HG02943 (cell line): Measurements from ENCODE around the gene GSTM4.

Source experiments
- ATAC-seq: cut with Tn5 transposase; IDR thresholded peaks from one replicate; pipeline ENCODE4 v1.9.1; 2021; ENCODE audit warnings: mild to moderate bottlenecking, low read depth, moderate library complexity; ENCODE audit not compliant: unreplicated experiment

The GSTM4 gene

DNA sequence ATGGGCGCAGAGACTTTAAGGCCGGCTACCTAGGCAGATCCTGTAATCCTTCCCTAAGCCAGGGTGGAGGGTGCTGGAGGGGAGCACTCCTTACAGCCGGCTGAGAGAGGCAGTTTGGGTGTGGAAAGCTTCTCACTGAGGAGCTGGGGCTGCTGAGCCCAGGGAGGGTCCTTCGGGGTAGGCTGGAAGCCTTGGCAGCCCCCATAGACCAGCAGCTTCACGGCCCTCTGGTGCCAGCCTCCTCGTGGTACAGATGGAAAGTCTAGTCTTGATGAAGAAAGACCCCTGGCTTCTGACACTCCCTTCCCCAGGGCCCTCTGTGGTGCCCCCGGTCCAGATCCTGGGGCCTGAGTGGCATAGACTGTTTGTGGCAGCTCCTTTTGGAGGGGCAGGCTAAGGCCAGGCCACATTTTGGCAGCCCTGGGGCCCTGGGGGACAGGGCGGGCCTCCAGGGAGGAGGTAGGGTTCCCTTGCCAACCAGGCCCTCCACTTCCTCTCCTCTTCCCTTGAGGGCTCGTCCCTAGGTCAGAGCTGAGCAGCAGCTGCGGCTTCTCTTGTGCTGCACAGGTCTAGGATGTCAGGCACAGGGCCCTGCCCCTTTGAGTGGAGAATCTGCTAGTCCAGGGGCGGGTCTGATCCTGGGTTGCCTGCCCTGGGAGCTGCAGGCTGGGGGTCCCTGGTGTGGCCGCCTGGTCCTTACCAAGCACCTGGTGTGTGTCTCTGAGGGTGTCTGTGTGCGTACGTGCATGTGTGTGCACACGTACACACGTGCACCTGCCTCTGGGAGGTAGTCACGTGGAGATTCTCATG, 31.5 kb upstream of the GSTM4 start:
- ATAC-seq, result no peak

DNA sequence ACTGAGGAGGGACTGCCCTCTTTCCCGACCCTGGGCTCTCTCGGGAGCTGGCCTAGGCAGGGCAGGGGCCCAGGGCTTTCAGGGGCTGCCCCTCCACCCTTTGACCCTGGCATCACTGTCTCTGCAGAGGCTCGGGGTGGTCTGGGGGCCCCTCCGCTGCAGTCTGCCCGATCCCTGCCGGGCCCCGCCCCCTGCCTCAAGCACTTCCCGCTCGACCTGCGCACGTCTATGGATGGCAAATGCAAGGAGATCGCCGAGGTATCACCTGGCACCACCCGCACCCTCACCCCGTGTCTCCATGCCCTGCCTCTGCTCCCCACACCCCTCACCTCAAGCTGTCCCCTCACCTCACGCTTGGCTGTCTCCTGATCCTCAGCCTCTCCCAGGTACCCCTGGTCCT, 30.7 kb upstream of the GSTM4 start:
- no peak for ATAC-seq

DNA sequence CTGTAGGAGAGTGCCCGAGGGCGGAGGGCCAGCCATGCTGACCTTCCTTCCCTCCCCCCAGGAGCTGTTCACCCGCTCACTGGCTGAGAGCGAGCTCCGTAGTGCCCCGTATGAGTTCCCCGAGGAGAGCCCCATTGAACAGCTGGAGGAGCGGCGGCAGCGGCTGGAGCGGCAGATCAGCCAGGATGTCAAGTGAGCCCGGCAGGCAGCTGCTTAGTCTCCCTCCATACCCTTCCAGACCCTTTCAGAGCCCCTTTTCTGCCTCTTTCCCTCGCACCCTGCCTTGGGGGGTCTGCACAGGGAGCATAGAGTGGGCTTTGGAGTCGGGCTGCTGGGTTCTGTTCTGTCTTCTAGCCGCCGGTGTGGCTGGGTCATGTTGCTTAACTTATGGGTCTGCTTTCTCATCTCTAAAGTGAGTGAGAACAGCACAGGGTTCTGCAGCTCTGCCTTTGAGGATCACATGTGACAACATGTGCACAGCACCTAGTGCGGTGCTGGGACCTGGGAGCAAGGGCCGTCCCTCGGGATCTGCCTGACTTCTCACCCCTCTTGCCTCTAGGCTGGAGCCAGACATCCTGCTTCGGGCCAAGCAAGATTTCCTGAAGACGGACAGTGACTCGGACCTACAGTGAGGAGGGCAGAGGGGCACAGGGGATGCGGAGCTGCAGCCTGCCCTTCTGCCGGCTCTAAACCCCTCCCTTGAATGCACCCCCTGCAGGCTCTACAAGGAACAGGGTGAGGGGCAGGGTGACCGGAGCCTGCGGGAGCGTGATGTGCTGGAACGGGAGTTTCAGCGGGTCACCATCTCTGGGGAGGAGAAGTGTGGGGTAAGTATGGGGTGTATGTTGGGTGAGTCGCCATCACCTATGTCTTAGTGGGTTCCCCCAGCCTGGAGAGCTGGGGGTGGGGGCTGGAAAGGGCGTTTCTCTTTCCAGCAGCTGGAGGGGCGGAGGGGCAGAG, 30.0 kb upstream of the GSTM4 start:
- ATAC-seq, result no peak

DNA sequence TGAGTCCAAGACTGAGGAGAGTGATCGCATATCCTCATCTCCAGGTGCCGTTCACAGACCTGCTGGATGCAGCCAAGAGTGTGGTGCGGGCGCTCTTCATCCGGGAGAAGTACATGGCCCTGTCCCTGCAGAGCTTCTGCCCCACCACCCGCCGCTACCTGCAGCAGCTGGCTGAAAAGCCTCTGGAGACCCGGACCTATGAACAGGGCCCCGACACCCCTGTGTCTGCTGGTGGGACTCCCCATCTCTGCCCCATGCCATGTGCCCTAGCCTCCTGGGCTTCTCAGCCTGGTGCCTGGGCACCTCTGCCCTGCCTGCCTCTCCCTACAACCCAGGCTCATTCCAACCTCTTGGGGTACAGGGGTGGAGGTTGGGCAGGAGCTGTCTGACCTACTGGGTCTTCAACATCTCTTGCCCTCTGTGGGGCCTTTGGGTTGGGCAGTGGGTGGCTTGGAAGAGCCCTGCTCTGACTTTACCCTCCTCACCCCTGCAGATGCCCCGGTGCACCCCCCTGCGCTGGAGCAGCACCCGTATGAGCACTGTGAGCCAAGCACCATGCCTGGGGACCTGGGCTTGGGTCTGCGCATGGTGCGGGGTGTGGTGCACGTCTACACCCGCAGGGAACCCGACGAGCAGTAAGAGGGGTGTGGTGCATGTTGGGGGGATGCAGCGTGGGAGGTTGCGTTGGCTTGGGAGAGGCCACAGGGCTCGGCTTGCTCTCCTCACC, 29.1 kb upstream of the GSTM4 start:
- ATAC-seq, result no peak

DNA sequence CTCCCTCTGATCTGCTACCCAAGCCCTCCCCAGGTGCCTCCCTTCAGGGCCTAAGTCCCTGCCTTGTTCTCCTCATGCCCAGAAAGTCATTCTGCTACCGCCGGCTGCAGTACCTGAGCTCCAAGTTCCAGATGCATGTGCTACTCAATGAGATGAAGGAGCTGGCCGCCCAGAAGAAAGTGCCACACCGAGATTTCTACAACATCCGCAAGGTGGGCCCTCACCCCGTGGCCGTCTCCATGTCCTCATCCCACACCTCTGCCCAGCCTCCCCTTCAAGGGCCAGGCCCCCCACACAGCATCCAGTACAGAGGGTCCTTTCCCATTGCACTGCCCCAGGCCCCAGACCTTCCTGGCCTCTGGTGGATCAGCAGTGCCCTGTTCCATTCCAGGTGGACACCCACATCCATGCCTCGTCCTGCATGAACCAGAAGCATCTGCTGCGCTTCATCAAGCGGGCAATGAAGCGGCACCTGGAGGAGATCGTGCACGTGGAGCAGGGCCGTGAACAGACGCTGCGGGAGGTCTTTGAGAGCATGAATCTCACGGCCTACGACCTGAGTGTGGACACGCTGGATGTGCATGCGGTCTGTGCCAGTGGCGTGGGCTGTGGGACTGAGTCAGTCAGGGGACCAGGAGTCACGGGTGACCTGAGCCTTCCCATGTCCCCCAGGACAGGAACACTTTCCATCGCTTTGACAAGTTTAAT, 28.1 kb upstream of the GSTM4 start:
- ATAC-seq, result no peak

DNA sequence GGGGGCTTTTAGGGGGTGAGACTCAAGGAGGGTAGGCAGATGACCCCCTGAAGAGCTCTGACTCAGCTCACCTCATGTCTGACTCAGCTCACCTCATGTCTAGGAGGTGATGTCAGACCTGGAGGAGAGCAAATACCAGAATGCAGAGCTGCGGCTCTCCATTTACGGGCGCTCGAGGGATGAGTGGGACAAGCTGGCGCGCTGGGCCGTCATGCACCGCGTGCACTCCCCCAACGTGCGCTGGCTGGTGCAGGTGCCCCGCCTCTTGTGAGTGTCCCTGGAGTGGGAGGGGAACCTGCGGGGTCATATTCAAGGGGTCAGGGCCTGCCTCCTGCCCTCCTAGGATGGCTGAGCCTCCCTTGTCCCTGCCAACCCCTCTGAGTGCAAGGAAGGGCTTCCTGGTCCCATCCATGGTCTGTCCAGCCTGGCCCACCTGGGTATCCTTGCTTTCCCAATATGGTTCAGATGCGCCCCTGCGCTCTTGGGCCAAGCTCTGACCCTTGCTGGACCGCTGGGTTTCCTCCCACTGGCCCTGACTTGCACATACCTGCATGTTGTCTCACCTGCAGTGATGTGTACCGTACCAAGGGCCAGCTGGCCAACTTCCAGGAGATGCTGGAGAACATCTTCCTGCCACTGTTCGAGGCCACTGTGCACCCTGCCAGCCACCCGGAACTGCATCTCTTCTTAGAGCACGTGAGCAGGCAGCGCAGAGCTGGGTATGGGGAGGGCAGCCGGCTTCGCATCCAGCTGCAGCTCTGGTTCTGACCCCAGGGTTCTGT, 27.2 kb upstream of the GSTM4 start:
- ATAC-seq, result no peak

DNA sequence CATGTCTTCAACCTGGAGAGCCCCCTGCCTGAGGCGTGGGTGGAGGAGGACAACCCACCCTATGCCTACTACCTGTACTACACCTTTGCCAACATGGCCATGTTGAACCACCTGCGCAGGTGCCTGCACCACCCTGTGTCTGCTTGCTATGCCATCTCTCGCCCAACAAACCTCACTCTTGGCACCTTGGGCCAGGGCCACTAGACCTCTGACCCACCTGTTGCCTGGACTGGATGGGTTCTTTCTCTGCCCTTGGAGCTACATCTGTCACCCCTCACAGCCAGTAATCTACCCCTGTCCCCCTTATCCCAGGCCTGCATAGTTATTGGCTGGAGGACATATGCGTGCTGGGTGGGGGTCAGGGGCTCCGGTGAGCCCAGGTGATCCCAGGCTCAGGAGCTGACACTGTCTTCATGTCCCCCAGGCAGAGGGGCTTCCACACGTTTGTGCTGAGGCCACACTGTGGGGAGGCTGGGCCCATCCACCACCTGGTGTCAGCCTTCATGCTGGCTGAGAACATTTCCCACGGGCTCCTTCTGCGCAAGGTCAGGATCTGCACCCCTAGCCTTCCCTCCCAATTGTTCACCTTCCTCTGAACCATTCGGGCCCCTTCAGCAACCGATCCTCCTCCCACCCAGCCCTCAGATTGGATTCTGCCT, 26.4 kb upstream of the GSTM4 start:
- no peak for ATAC-seq

DNA sequence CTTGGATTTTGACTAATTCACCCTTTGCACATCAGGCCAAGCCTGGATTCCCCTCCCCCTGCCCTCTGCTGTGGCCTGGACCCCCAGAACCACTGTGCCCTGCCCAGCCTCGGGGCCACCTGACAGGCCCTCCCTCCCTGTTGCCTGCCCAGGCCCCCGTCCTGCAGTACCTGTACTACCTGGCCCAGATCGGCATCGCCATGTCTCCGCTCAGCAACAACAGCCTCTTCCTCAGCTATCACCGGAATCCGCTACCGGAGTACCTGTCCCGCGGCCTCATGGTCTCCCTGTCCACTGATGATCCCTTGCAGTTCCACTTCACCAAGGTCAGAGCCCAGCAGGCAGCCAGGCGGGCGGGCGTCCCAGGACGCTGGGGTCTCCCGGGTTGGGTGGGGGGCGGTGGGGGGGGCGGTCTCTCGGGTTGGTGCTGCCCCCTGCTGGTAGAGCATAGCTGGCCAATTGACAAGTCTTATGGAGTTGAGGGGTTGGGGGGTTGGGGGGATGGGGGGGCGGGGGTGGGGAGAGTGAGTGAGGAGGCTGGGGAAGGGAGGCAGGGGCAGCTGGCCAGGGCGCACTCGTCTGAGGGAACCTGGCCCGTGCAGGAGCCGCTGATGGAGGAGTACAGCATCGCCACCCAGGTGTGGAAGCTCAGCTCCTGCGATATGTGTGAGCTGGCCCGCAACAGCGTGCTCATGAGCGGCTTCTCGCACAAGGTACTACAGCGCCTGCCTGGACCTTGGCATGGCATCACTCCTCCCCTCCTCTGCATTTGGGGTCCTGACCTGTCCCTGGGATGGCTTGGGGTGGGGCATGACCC, 25.6 kb upstream of the GSTM4 start:
- ATAC-seq, result no peak

DNA sequence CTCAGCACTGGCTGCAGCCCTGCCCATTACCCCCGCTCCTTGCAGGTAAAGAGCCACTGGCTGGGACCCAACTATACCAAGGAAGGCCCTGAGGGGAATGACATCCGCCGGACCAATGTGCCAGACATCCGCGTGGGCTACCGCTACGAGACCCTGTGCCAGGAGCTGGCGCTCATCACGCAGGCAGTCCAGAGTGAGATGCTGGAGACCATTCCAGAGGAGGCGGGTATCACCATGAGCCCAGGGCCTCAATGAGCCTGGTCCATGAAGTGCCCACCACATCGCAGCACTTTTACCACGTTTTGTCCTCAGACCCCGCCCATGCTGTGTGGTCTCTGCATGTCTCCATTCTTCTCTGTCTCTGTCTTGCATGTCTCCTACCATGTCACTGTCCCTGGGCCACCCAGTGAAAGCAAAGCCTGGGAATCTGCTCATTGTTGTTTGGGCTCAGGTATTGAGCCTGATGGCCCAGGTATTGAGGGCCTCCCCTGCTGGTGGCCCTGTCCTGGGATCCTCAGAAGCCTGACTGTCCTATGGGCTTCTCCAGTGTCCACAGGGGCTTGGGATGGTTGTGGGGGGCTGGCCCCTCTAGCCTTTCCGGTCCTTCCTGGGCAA, 24.9 kb upstream of the GSTM4 start:
- ATAC-seq, result no peak

DNA sequence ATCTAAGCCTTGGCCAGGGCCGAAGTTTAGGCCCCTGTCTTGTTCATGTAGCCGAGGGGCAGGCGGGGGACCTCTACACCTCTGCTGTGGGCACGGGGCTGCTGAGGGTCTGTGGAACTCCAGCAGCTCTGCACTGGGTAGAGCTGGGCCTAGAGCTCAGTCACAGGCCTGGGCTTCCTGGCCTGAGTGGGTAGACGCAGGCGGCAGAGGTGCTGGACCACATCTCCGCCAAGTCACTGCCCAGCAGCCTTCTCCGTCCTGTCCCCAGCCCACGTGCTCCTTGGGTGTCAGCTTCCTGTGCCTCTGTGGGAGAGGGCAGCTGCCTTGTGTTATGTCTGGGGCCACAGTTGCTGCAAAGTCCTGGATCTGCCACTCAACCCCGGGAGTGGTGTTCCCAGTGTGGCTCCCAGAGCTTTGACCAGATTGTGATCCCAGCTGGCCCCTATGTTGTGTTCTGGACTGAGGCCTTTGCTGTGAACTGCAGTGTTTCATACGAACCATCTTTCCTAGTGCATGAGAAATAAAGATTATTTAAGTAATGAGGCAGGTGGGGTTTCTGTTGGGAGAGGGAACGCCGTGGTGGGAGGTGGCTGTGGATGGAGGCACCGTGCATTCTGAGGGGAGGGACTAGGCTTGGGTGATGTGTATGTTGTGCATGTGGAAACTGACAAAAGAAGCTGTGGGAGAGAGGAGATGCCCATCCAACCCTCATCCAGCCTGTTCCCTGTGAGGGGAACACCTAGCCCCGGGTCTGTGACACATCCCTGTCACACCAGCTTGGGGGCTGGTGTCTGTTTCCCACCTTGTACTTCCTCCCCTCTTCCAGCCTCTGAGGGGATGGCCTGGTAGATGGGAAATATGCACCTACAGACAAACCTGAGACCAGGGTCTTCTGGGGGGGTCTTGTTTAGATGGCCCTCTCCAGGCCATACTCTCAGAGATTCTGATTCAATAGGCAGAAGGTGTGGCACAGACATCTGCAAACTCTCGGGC, 24.1 kb upstream of the GSTM4 start:
- no peak for ATAC-seq

DNA sequence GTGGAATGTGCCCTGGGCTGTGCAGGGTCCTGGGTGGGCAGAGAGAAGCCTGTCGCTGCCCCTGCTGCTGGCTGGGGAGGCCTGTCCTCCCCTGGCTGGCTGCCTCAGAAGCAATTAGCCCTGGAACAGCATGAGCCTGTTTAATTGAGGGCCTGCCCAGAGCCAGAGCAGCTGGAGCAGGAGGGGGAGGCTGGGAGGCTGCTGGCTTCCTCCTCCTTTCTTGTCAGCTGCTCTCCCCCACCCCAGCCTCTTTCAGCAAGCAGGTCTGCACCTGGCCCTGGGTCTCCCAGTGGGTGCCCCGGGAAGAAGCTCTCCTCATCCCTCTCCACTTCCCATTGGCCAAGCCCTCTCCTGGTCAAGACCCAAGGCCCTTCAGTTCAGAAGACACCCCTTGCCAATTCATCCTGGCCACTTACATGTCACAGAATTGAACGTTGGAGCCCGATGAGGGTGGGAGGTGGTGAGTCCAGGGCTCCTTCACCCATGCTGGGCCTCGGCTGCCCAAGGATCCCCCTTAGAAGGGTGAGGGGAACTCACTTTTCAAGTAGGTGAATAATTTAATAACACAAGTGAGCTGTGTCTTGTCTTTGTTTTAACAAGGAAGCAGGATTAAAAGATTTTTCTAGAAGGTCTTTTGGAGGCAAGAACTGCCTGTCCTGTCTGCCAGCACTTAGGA, 23.1 kb upstream of the GSTM4 start:
- no peak for ATAC-seq

DNA sequence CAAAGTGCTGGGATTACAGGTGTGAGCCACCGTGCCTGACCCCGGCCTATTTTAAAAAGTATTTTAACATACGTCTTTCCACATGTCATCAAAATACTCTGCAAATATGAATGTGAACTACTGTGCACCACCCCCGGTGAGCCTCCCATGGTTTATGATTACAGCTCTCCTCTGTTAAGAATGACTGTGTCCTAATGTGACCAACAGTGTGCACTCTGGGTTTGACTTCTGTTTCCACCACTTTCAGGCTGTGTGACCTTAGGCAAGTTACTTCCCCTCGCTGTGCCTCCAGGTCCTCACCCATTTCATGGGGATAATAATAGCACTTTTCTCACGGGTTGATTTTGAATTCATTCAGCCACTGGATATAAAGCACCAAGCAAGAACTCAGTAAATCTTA, 21.6 kb upstream of the GSTM4 start:
- ATAC-seq, result no peak

DNA sequence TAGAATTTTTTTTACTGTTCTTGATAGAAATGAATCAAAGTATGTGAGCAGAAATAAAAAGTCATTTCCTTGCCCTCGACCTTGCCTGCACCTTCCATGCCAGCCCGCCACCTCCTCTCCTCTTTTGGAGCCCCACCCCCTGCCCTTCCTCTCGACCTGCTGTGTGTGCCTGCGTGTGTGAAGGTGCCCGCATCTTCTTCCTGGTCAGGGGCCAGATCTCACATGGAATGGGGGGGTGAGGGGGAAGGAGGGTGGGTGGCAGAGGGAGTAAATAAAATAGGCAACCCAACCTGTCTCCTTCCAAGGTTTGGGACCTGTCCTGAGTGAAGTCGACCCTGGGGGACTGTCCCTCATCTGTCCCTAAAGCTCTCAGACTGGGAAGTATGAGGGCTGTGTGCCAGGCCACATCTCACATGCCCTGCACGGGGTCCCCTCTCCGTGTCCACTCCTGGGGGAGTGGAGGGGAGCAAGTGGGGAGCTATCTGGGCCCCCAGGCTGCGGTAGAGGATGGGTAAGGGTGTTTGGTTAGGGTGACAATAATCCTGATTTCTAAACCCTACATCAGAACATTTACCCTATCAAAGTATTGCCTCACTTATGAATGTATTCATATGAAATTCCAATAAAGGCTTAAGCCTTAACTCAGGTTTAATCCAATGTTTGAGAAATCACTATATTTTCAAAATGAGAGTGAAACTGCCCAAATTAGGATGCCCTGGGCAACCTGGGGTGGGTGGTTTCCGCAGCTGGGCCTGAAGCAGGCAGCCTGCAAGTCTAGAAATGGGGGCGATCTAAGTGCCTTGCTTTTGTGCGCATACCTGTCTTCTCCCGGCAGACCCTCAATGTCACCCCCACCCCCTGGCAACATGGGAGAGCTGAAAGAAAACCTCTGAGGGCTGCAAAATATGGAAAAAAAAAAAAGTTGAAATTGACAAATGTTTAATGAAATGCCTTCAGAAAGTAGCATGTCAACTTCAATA, 20.8 kb upstream of the GSTM4 start:
- ATAC-seq, result no peak

DNA sequence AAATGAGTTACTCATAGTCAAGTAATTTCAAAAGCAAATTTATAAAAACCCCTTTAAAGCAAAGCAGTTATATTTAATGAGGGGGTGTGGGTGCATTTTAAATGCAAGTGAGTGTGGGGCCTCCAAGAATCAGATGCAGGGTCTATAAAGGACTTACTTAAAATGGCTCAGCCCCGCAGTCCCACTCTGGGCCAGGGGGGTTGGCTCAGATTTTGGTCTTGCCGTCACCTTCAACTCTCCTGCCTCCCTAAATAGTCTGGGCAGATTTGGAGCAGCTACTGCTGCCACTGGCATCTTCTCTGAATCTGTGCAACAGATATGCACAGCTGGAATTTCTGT, 20.1 kb upstream of the GSTM4 start:
- no peak for ATAC-seq
